Natural killer cell (primary cell): ENCODE results near the gene PNKP. TPM values are rescaled to one million over a fixed set of nuclear protein-coding genes. Genes with fewer than 3 reads are reported as not detected.

Source experiments
- ATAC-seq, 3 donors: fragments of 150-1000 bp in 2 of 3; fragments of 200-7000 bp in 1 of 3; cut with Tn5 transposase; 1 replicate in 1 of 3; 2 replicates in 2 of 3; pipeline ENCODE4 v1.10.0; 2021; ENCODE audit warnings: mild to moderate bottlenecking in 2 of 3, moderate library complexity in 2 of 3
- DNase-seq, 2 donors: peaks; one replicate each; pipeline versions ENCODE4 v3.0.0 to v3.0.0-alpha.2; 2013 to 2021; ENCODE audit warnings: mixed read lengths in 1 of 2
- H3K27ac ChIP-seq: one replicate; pipeline ENCODE4 v1.5.1; 2013; ENCODE audit warnings: mild to moderate bottlenecking, low read length
- H3K27me3 ChIP-seq: one replicate; pipeline ENCODE4 v1.6.1; 2013; ENCODE audit warnings: low read length; ENCODE audit not compliant: control insufficient read depth, insufficient read depth
- H3K36me3 ChIP-seq: one replicate; pipeline ENCODE4 v1.6.1; 2013; ENCODE audit warnings: low read length; ENCODE audit not compliant: control insufficient read depth, insufficient read depth
- H3K4me1 ChIP-seq: one replicate; pipeline ENCODE4 v1.6.1; 2013; ENCODE audit warnings: low read length; ENCODE audit not compliant: control insufficient read depth, insufficient read depth
- H3K4me3 ChIP-seq: one replicate; pipeline ENCODE4 v1.5.1; 2013; ENCODE audit warnings: low read length
- H3K9me3 ChIP-seq: one replicate; pipeline ENCODE4 v1.6.1; 2013; ENCODE audit warnings: low read length; ENCODE audit not compliant: control insufficient read depth, insufficient read depth
- H3K27ac Mint-ChIP-seq, 2 donors: one replicate each; pipeline ENCODE4 v1.8.0; 2022; ENCODE audit warnings: mild to moderate bottlenecking in 2 of 2, mixed read lengths in 2 of 2, moderate library complexity in 1 of 2
- H3K27me3 Mint-ChIP-seq, 2 donors: one replicate each; pipeline ENCODE4 v1.8.0; 2022; ENCODE audit warnings: low read depth in 2 of 2, mixed read lengths in 2 of 2
- H3K36me3 Mint-ChIP-seq: one replicate; pipeline ENCODE4 v1.8.0; 2022; ENCODE audit warnings: mixed read lengths
- H3K4me1 Mint-ChIP-seq, 2 donors: one replicate each; pipeline ENCODE4 v1.8.0; 2022; ENCODE audit warnings: mixed read lengths in 2 of 2
- H3K4me3 Mint-ChIP-seq: one replicate; pipeline ENCODE4 v1.8.0; 2022; ENCODE audit warnings: mild to moderate bottlenecking, moderate library complexity, mixed read lengths
- H3K9me3 Mint-ChIP-seq, 2 donors: one replicate each; pipeline ENCODE4 v1.8.0; 2022; ENCODE audit warnings: mixed read lengths in 2 of 2
- CTCF ChIP-seq: fragments of 200-600 bp; IDR thresholded peaks from one replicate; pipeline ENCODE4 v1.8.0; 2022; ENCODE audit warnings: antibody characterized with exemption
- WGBS: methylation state at CpG from one replicate; pipeline ENCODE4 v1.1.7; 2013; ENCODE audit warnings: missing lambda C conversion rate; ENCODE audit not compliant: insufficient coverage; 5-methylcytosine and 5-hydroxymethylcytosine counted together
- intact Hi-C: fragments of 100-400 bp; cut with micrococcal nuclease; formaldehyde crosslinking; loops from one replicate; pipeline ENCODE4 v1.14.2; 2022
- total RNA-seq, 4 donors: library from RNA; stranded (reverse); fragments of 120-200 nt in 1 of 4; gene quantifications; one replicate each; pipeline versions ENCODE4 v1.2.3 to v1.2.4, GENCODE V29; 2013 to 2022

Gene PNKP
- total RNA-seq, 3 donors from 2014 or later (not counting 1 experiment from before 2014, with no cell fraction given), result 228 to 253 (median 243) TPM

- Histone ChIP-seq H3K27ac (no peak overlapping the region), H3K36me3 (peaks cover 31% of the 10 kb centered on the region), H3K4me1 (no peaks in the 10 kb centered on the region), H3K27me3 (no peaks in the 10 kb centered on the region), H3K4me3 (no peak overlapping the region), H3K9me3 (no peaks in the 10 kb centered on the region)
- intact Hi-C loops, result no loop called here
- Mint-ChIP-seq H3K36me3 (no peaks in the 10 kb centered on the region), H3K27ac (no peak overlapping the region), H3K4me1 (peaks cover 8 to 11% of the 10 kb centered on the region in 2 donors), H3K9me3 (no peaks in the 10 kb centered on the region), H3K4me3 (no peak overlapping the region), H3K27me3 (no peaks in the 10 kb centered on the region)
- DNase-seq, result no peak
- WGBS, result 92% methylated on average over 8 of the region's 8 CpGs
- no peak for ATAC-seq
- no peak for TF ChIP-seq CTCF
Observed at GRCh38 chr19:49829200-49829599, 38.2 kb downstream of the PNKP start.

- Mint-ChIP-seq H3K27me3 (no peaks in the 10 kb centered on the region), H3K9me3 (no peaks in the 10 kb centered on the region), H3K4me1 (peaks cover 4 to 11% of the 10 kb centered on the region in 2 donors), H3K36me3 (no peaks in the 10 kb centered on the region), H3K27ac (no peak overlapping the region), H3K4me3 (no peak overlapping the region)
- TF ChIP-seq CTCF, result no peak
- no peak for ATAC-seq
- H3K9me3 ChIP-seq, result no peaks in the 10 kb centered on the region
- H3K4me3 ChIP-seq, result no peak overlapping the region
- intact Hi-C loops, result no loop called here
- H3K27ac ChIP-seq, result no peak overlapping the region
- 96% methylated on average over 14 of the region's 14 CpGs for WGBS
- DNase-seq, result no peak
- H3K4me1 ChIP-seq, result no peaks in the 10 kb centered on the region
- H3K27me3 ChIP-seq, result no peaks in the 10 kb centered on the region
- H3K36me3 ChIP-seq, result peaks cover 24% of the 10 kb centered on the region
Observed at GRCh38 chr19:49827034-49827433, 40.3 kb downstream of the PNKP start.

GRCh38 chr19:49824662-49825061 lies 42.7 kb downstream of the PNKP start:
- H3K4me3 ChIP-seq, result no peak overlapping the region
- ATAC-seq, result no peak
- DNase-seq, result no peak
- H3K27ac ChIP-seq, result no peak overlapping the region
- H3K9me3 ChIP-seq, result no peaks in the 10 kb centered on the region
- H3K27me3 ChIP-seq, result no peaks in the 10 kb centered on the region
- no peak overlapping the region for H3K27ac Mint-ChIP-seq
- H3K36me3 Mint-ChIP-seq, result no peaks in the 10 kb centered on the region
- 96% methylated on average over 6 of the region's 6 CpGs for WGBS
- peaks cover 12% of the 10 kb centered on the region for H3K36me3 ChIP-seq
- intact Hi-C loops, result no loop called here
- no peaks in the 10 kb centered on the region for H3K9me3 Mint-ChIP-seq
- TF ChIP-seq CTCF, result no peak
- H3K27me3 Mint-ChIP-seq, result no peaks in the 10 kb centered on the region
- no peak overlapping the region for H3K4me3 Mint-ChIP-seq
- H3K4me1 ChIP-seq, result peaks cover under 1% of the 10 kb centered on the region
- H3K4me1 Mint-ChIP-seq, result peaks cover 4 to 11% of the 10 kb centered on the region in 2 donors

DNA sequence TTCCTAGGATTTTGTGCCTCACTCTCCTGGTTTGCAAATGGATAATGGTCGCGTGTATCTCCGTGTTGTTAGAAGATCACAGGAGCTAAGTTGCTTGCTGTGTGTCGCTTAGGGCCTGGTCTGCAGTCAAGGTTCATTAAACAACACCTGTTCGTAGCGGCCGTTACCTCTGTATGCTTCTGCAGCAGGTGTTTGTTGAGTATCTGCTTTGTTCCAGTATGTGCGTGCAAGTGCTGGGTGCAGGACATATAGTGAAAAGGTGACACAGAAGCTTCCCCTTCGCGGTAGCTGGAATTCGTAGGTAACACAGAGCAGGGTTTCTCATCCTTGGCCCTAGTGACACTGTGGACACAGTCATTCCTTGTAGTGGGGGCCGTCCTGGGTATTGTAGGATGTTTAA lies 43.9 kb downstream of the PNKP start:
- H3K4me1 ChIP-seq, result peaks cover 12% of the 10 kb centered on the region
- peaks cover 14 to 22% of the 10 kb centered on the region in 2 donors for H3K4me1 Mint-ChIP-seq
- peaks cover 12% of the 10 kb centered on the region for H3K36me3 ChIP-seq
- H3K27ac ChIP-seq, result no peak overlapping the region
- 89% methylated on average over 11 of the region's 12 CpGs for WGBS
- no peaks in the 10 kb centered on the region for H3K27me3 Mint-ChIP-seq
- TF ChIP-seq CTCF, result no peak
- intact Hi-C loops, result no loop called here
- H3K27ac Mint-ChIP-seq, result no peak overlapping the region
- no peaks in the 10 kb centered on the region for H3K9me3 Mint-ChIP-seq
- DNase-seq (no peak), ATAC-seq (no peak)
- H3K36me3 Mint-ChIP-seq, result no peaks in the 10 kb centered on the region
- no peak overlapping the region for H3K4me3 Mint-ChIP-seq
- H3K9me3 ChIP-seq, result no peaks in the 10 kb centered on the region
- no peaks in the 10 kb centered on the region for H3K27me3 ChIP-seq
- no peak overlapping the region for H3K4me3 ChIP-seq
